SK-N-SH treated with all-trans-retinoic acid at 6 μM for 48 hours (cell line): ENCODE measurements around the gene MAPK1IP1L.
"Not testable (repeated sequence)": the region's sequence is repeated elsewhere in the genome, so short reads cannot be mapped to it uniquely, and the experiment has no call there.

Experiments used
- ATAC-seq: fragments of 200-7000 bp; cut with Tn5 transposase; 3 replicates; pipeline ENCODE4 v1.9.1; 2020; ENCODE audit warnings: mild to moderate bottlenecking, moderate library complexity
- ARNTL ChIP-seq: fragments of 450-650 bp; formaldehyde crosslinking; IDR thresholded peaks from 2 replicates; pipeline ENCODE4 v1.5.0; 2020; ENCODE audit warnings: low read depth, mild to moderate bottlenecking, moderate library complexity, borderline replicate concordance
- CREB5 ChIP-seq: fragments of 250-450 bp; sonication (Bioruptor Pico); IDR thresholded peaks from 2 replicates; pipeline ENCODE4 v1.5.1; 2020; ENCODE audit warnings: low read depth, mild to moderate bottlenecking, moderate library complexity
- CSDC2 ChIP-seq: fragments of 250-450 bp; sonication (Bioruptor Pico); IDR thresholded peaks from 2 replicates; pipeline ENCODE4 v1.5.0; 2020; ENCODE audit warnings: mild to moderate bottlenecking, moderate library complexity
- CSRNP3 ChIP-seq: fragments of 250-450 bp; sonication (Bioruptor Pico); IDR thresholded peaks from 2 replicates; pipeline ENCODE4 v1.5.1; 2021; ENCODE audit warnings: mild to moderate bottlenecking, moderate library complexity
- ESRRG ChIP-seq: fragments of 250-450 bp; sonication (Bioruptor Pico); IDR thresholded peaks from 2 replicates; pipeline ENCODE4 v1.6.1; 2021; ENCODE audit warnings: mild to moderate bottlenecking
- GLIS3 ChIP-seq: fragments of 250-450 bp; sonication (Bioruptor Pico); IDR thresholded peaks from 2 replicates; pipeline ENCODE4 v1.5.0; 2020; ENCODE audit warnings: mild to moderate bottlenecking, moderate library complexity
- ISL1 ChIP-seq: fragments of 250-450 bp; sonication (Bioruptor Pico); IDR thresholded peaks from 2 replicates; pipeline ENCODE4 v2.1.2; 2022; ENCODE audit warnings: mild to moderate bottlenecking, moderate library complexity
- OSR1 ChIP-seq: fragments of 250-450 bp; sonication (Bioruptor Pico); IDR thresholded peaks from 2 replicates; pipeline ENCODE4 v1.8.0; 2022; ENCODE audit warnings: moderate library complexity, mild to moderate bottlenecking, inconsistent platforms
- PATZ1 ChIP-seq: fragments of 250-450 bp; sonication (Bioruptor Pico); IDR thresholded peaks from 2 replicates; pipeline ENCODE4 v1.8.0; 2020; ENCODE audit warnings: mild to moderate bottlenecking, moderate library complexity, borderline replicate concordance
- POU6F1 ChIP-seq: fragments of 250-450 bp; sonication (Bioruptor Pico); IDR thresholded peaks from 2 replicates; pipeline ENCODE4 v1.8.0; 2021; ENCODE audit warnings: low read depth, mild to moderate bottlenecking, moderate library complexity, borderline replicate concordance
- PPARA ChIP-seq: fragments of 250-450 bp; sonication (Bioruptor Pico); IDR thresholded peaks from 2 replicates; pipeline ENCODE4 v1.5.0; 2020; ENCODE audit warnings: mild to moderate bottlenecking, borderline replicate concordance
- RARB ChIP-seq: fragments of 250-450 bp; sonication (Bioruptor Pico); IDR thresholded peaks from 2 replicates; pipeline ENCODE4 v1.8.0; 2021; ENCODE audit warnings: mild to moderate bottlenecking, moderate library complexity
- TCF4 ChIP-seq: fragments of 250-450 bp; sonication (Bioruptor Pico); IDR thresholded peaks from 2 replicates; pipeline ENCODE4 v1.8.0; 2021; ENCODE audit warnings: mild to moderate bottlenecking, moderate library complexity, borderline replicate concordance
- ZC3H10 ChIP-seq: fragments of 250-450 bp; sonication (Bioruptor Pico); IDR thresholded peaks from 2 replicates; pipeline ENCODE4 v1.5.1; 2021; ENCODE audit warnings: mild to moderate bottlenecking, moderate library complexity
- ZFP3 ChIP-seq: fragments of 250-450 bp; sonication (Bioruptor Pico); IDR thresholded peaks from 2 replicates; pipeline ENCODE4 v1.5.0; 2020; ENCODE audit warnings: mild to moderate bottlenecking, moderate library complexity
- ZFP30 ChIP-seq: fragments of 450-650 bp; formaldehyde crosslinking; IDR thresholded peaks from 2 replicates; pipeline ENCODE4 v1.5.0; 2022; ENCODE audit warnings: mild to moderate bottlenecking, moderate library complexity
- ZNF565 ChIP-seq: fragments of 450-650 bp; formaldehyde crosslinking; conservative IDR thresholded peaks from 2 replicates; pipeline ENCODE4 v1.5.0; 2020; ENCODE audit warnings: low read depth, mild to moderate bottlenecking, moderate library complexity
- ZNF70 ChIP-seq: fragments of 450-650 bp; formaldehyde crosslinking; IDR thresholded peaks from 2 replicates; pipeline ENCODE4 v1.5.0; 2020; ENCODE audit warnings: mild to moderate bottlenecking, moderate library complexity
- ZNF8 ChIP-seq: fragments of 450-650 bp; formaldehyde crosslinking; IDR thresholded peaks from 2 replicates; pipeline ENCODE4 v1.5.0; 2020; ENCODE audit warnings: mild to moderate bottlenecking, moderate library complexity

MAPK1IP1L gene

GRCh38 chr14:55005071-55005470, 46.4 kb upstream of the MAPK1IP1L start (continued):
- TF ChIP-seq CREB5 (CRISPR knock-in tag) = no peak

GRCh38 chr14:55015006-55015405, 36.4 kb upstream of the MAPK1IP1L start:
- ATAC-seq = no peak
- TF ChIP-seq GLIS3 (CRISPR knock-in tag) = no peak
- TF ChIP-seq ESRRG = no peak
- TF ChIP-seq ZNF565 (CRISPR knock-in tag) = no peak
- no peak for TF ChIP-seq ZFP3 (CRISPR knock-in tag)

- no peak for ATAC-seq
Observed at GRCh38 chr14:55019968-55020554, 31.4 kb upstream of the MAPK1IP1L start.

GRCh38 chr14:55024365-55024764, 27.1 kb upstream of the MAPK1IP1L start:
- not testable (repeated sequence) for ATAC-seq

More at GRCh38 chr14:55019968-55020554, 31.4 kb upstream of the MAPK1IP1L start:
- no peak for TF ChIP-seq ZNF565 (CRISPR knock-in tag)
- TF ChIP-seq TCF4 (CRISPR knock-in tag) = no peak
- TF ChIP-seq ARNTL = no peak
- TF ChIP-seq CSRNP3 (CRISPR knock-in tag) = no peak
- no peak for TF ChIP-seq POU6F1
- TF ChIP-seq ZNF70 = no peak
- no peak for TF ChIP-seq ZFP3 (CRISPR knock-in tag)
- no peak for TF ChIP-seq ZNF8 (CRISPR knock-in tag)

GRCh38 chr14:55025948-55026347, 25.5 kb upstream of the MAPK1IP1L start:
- TF ChIP-seq RARB (CRISPR knock-in tag) = no peak
- no peak for TF ChIP-seq OSR1 (CRISPR knock-in tag)
- no peak for TF ChIP-seq ISL1 (CRISPR knock-in tag)
- no peak for ATAC-seq

- ATAC-seq = no peak
- TF ChIP-seq RARB (CRISPR knock-in tag) = no peak
- TF ChIP-seq TCF4 (CRISPR knock-in tag) = no peak
- TF ChIP-seq ZFP30 (CRISPR knock-in tag) = no peak
- TF ChIP-seq OSR1 (CRISPR knock-in tag) = no peak
- no peak for TF ChIP-seq ZC3H10 (CRISPR knock-in tag)
- TF ChIP-seq PATZ1 (CRISPR knock-in tag) = no peak
- TF ChIP-seq ESRRG = no peak
- no peak for TF ChIP-seq ZFP3 (CRISPR knock-in tag)
- TF ChIP-seq PPARA = no peak
- TF ChIP-seq CSDC2 (CRISPR knock-in tag) = no peak
Observed at GRCh38 chr14:55026441-55026792, 25.0 kb upstream of the MAPK1IP1L start.
